Heart right ventricle (tissue), 16 donors: ENCODE results near the gene RGS6. TPM values are rescaled to one million over a fixed set of nuclear protein-coding genes. Genes with fewer than 3 reads are reported as not detected.
"Not testable (repeated sequence)": the region's sequence is repeated elsewhere in the genome, so short reads cannot be mapped to it uniquely, and the experiment has no call there.

Experiments
- ATAC-seq, 8 donors: fragments of 200-7000 bp; cut with Tn5 transposase; one replicate each; pipeline ENCODE4 v1.9.1; 2020; ENCODE audit warnings: mild to moderate bottlenecking in 8 of 8, moderate library complexity in 8 of 8, moderate number of reproducible peaks in 1 of 8
- DNase-seq, 2 donors: peaks; one replicate each; pipeline ENCODE4 v3.0.0-alpha.2; 2020
- H3K27ac ChIP-seq, 10 donors: fragments of 200-600 bp; sonication (generic) in 2 of 10; one replicate each; pipeline versions ENCODE4 v1.5.0 to v1.8.0; 2020 to 2022; ENCODE audit warnings: mild to moderate bottlenecking in 3 of 10
- H3K27me3 ChIP-seq, 7 donors: fragments of 200-600 bp; one replicate each; pipeline ENCODE4 v1.8.0; 2021 to 2022; ENCODE audit warnings: mild to moderate bottlenecking in 2 of 7
- H3K36me3 ChIP-seq, 9 donors: fragments of 200-600 bp; sonication (generic) in 1 of 9; one replicate each; pipeline versions ENCODE4 v1.5.0 to v1.8.0; 2020 to 2022; ENCODE audit warnings: mild to moderate bottlenecking in 2 of 9
- H3K4me1 ChIP-seq, 9 donors: fragments of 200-600 bp; sonication (generic) in 1 of 9; one replicate each; pipeline versions ENCODE4 v1.5.0 to v1.8.0; 2020 to 2022; ENCODE audit warnings: mild to moderate bottlenecking in 4 of 9
- H3K4me3 ChIP-seq, 10 donors: fragments of 200-600 bp; sonication (generic) in 2 of 10; one replicate each; pipeline versions ENCODE4 v1.5.0 to v1.8.0; 2020 to 2022; ENCODE audit warnings: mild to moderate bottlenecking in 7 of 10, moderate library complexity in 2 of 10
- H3K9me3 ChIP-seq, 11 donors: fragments of 200-600 bp in 10 of 11; sonication (generic) in 2 of 11; one replicate each; pipeline versions ENCODE4 v1.5.0 to v1.8.0; 2013 to 2022; ENCODE audit warnings: mild to moderate bottlenecking in 2 of 11, control low read depth in 1 of 11, moderate library complexity in 1 of 11
- WGBS, 2 donors: extraction: QIAGEN DNeasy Blood & Tissue Kit; methylation state at CpG; one replicate each; pipeline ENCODE4 v1.1.7; 2013; ENCODE audit warnings: inconsistent platforms in 1 of 2; 5-methylcytosine and 5-hydroxymethylcytosine counted together
- intact Hi-C, 10 donors: fragments of 100-400 bp; cut with DNase I; formaldehyde crosslinking; loops; one replicate each; pipeline versions ENCODE4 v1.11.1 to v1.14.2; 2022
- polyA plus RNA-seq, 2 donors: library from polyadenylated mRNA; stranded (reverse); fragments of 200-250 nt; gene quantifications; one replicate each; pipeline ENCODE4 v1.2.3, GENCODE V29; 2013
- total RNA-seq, 10 donors: library from RNA; stranded (reverse); fragmentation: NEBNext Ultra II Directional in 3 of 10; extraction: Animal tissue kit (Norgen Biotek cat#: 25700) in 3 of 10; gene quantifications; one replicate each; pipeline versions ENCODE4 v1.2.1 to v1.2.4, GENCODE V29; 2021 to 2023
- TF ChIP-seq, protein P1 (sequence below), 9 donors: fragments of 200-600 bp; sonication (generic) in 2 of 9; IDR thresholded peaks; one replicate each; pipeline versions ENCODE4 v1.5.0 to v1.8.0; 2021 to 2022; ENCODE audit warnings: antibody characterized with exemption in 9 of 9, mild to moderate bottlenecking in 5 of 9, moderate library complexity in 1 of 9
- donor health status: Arrhythmogenic right ventricular cardiomyopathy.
- donor health status: ischemic (EF 13 %, LVEDD 7.1; RV severe dilation, severe dysfunction).
- donor health status: healthy with polysubstance abuse.
- donor health status: DM: no; HTN: yes; CAD: no.
- donor health status: DM: no; HTN: no; CAD: no.
- donor health status: ischemic (EF 25% LVEDD 6.9; RV normal size, moderate dysfunction).
- donor health status: ischemic (EF 25% LVEDD 5.7; RV mildly dilated, moderate dysfunction).
- donor health status: healthy.
- donor health status: DM: yes; HTN: yes; CAD: no.
- donor health status: Ischemic cardiomyopathy.
- donor health status: ischemic (EF 35%, LVEDD 5.7; RV mildly dilated, moderate dysfunction).
- donor health status: nonischemic (EF 11% LVEDD 7.7; RV severe dilation, severe dysfunction).
- donor health status: DM: yes; HTN: yes; CAD: no.
- donor health status: PGD.
- donor health status: ischemic (EF 29% LVEDD 5.4; RV normal size, mild dysfunction).
- donor health status: nonischemic (EF 23%, LVEDD 6.1; RV moderate dilation, normal function).

RGS6 gene
- total and polyA plus RNA-seq, 12 donors, result 1.2 to 31.9 (median 19.0) TPM

DNA sequence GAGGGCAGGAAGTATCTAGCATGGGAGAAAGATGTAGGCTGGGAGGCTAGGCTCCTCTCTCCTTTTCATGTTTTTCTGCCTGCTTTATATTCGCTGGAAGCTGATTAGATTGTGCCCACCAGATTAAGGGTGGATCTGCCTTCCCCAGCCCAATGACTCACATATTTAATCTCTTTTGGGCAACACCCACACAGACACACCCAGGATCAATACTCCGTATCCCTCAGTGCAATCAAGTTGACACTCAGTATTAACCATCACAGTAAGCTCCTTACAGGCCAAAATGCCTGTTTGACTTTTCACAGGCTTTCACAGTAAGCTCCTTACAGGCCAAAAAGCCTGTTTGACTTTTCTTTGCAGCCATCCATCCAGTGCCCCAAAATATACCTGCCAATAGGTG, 9.4 kb downstream of the RGS6 start:
- H3K9me3 ChIP-seq, result peaks cover 0 to 19% (median 9%) of the 10 kb centered on the region in 11 donors
- H3K27me3 ChIP-seq, ATAC-seq, DNase-seq, H3K36me3 ChIP-seq, H3K4me3 ChIP-seq, H3K4me1 ChIP-seq, intact Hi-C loops, H3K27ac ChIP-seq: not testable (repeated sequence)
- 93 to 95% methylated on average over 2 of the region's 2 CpGs for WGBS, 2 donors

DNA sequence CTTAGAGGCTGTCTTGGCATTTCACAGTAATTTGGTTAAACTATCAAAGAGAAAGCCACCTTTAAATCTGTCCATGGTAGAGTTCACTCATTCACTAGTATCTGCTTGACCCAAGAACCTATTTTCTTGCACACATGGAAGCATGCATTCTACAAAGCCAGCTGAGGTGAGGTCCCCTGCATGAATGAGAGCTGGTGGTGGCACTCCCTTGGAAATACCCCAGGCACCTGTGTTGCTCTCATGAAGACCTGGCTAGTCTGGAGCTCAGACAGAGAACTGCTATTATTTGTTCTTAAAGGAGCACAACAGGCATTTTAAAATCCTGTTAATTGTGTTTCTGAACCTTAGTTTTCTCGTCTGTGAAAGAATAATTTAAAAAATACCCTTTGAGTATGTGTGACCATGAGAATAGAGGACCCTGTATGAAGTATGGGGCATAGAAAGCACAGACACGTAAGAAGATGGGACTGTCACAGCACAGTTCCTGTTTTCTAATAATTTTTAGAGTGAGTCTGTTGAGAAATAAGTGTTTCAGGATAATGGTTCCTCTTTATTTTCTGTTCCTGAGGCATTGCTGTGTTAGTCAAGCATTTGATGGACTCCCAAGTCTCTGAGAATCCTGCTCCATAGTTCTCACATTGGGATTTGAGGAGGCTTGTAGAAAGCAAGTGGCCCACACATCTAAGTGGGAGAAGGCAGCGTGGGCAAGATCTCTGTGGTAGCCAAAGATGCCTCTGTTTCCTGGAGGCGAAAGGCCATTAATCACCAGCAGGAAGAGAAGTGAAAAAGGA, 10.9 kb downstream of the RGS6 start:
- H3K9me3 ChIP-seq, result peaks cover 0 to 19% (median 9%) of the 10 kb centered on the region in 11 donors
- TF ChIP-seq, protein P1, sequence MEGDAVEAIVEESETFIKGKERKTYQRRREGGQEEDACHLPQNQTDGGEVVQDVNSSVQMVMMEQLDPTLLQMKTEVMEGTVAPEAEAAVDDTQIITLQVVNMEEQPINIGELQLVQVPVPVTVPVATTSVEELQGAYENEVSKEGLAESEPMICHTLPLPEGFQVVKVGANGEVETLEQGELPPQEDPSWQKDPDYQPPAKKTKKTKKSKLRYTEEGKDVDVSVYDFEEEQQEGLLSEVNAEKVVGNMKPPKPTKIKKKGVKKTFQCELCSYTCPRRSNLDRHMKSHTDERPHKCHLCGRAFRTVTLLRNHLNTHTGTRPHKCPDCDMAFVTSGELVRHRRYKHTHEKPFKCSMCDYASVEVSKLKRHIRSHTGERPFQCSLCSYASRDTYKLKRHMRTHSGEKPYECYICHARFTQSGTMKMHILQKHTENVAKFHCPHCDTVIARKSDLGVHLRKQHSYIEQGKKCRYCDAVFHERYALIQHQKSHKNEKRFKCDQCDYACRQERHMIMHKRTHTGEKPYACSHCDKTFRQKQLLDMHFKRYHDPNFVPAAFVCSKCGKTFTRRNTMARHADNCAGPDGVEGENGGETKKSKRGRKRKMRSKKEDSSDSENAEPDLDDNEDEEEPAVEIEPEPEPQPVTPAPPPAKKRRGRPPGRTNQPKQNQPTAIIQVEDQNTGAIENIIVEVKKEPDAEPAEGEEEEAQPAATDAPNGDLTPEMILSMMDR (IDR thresholded peaks at IDR 0.05), result no peak
- no peaks in the 10 kb centered on the region for H3K36me3 ChIP-seq
- no peaks in the 10 kb centered on the region for H3K4me1 ChIP-seq
- no peak overlapping the region for H3K27ac ChIP-seq
- no peaks in the 10 kb centered on the region for H3K27me3 ChIP-seq
- DNase-seq (no peak), ATAC-seq (no peak)
- no peak overlapping the region for H3K4me3 ChIP-seq
- intact Hi-C loops, result no loop called here
- WGBS, 2 donors, result 66 to 81% methylated on average over 4 of the region's 4 CpGs

DNA sequence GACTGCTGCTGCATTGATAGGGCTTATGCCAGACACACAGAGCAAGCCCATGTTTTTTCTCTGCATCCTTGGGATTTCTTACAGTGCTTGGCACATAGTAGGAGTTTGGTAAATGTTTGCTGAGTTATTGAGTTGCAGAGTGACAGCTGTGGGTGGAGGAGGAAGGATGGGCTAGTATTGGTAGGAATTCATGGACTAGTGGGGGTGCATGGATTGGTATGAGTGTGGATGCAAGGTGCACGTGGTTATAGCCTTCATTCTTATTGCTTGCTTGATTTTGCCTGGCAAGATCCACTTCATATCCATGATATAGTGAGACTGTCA, 11.4 kb downstream of the RGS6 start:
- intact Hi-C loops, result no loop called here
- Histone ChIP-seq H3K27ac (no peak overlapping the region), H3K36me3 (no peaks in the 10 kb centered on the region), H3K4me3 (no peak overlapping the region), H3K27me3 (no peaks in the 10 kb centered on the region), H3K4me1 (no peaks in the 10 kb centered on the region), H3K9me3 (peaks cover 0 to 19% (median 9%) of the 10 kb centered on the region in 11 donors)
- 73 to 93% methylated on average over 1 of the region's 1 CpG for WGBS, 2 donors
- TF ChIP-seq, protein P1 (IDR thresholded peaks at IDR 0.05), result no peak
- no peak for DNase-seq
- no peak for ATAC-seq

DNA sequence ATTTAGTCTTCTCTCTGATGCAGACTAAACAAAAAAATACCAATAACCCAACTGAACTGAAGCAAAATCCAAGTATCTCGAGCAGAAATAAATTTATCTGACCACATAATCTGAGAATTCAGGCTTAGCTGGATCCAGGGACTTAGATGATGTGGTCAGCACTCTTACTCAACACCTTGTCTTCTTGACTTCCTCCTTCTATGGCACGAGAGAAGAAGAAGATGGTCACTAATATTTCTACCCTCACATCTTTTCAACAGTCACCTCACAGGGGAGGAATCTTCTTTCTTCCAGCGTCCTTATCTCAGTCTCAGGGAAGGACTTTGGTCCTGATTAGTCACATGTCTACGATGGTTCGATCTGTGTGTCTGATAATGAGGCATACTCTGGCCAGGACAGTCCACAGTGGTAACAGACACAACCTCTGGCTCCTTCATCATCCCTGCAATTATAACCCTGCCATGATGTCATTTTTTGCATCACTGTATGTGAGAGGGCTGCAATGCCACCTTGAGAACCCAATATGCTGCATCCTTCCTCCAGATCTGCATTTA, 15.8 kb downstream of the RGS6 start:
- no peak overlapping the region for H3K4me3 ChIP-seq
- no peaks in the 10 kb centered on the region for H3K36me3 ChIP-seq
- no peak for ATAC-seq
- TF ChIP-seq, protein P1 (IDR thresholded peaks at IDR 0.05), result no peak
- H3K9me3 ChIP-seq, result peaks cover 0 to 11% (median 0%) of the 10 kb centered on the region in 11 donors
- no peak for DNase-seq
- intact Hi-C loops, result no loop called here
- H3K27ac ChIP-seq, result no peak overlapping the region
- H3K27me3 ChIP-seq, result no peaks in the 10 kb centered on the region
- H3K4me1 ChIP-seq, result no peaks in the 10 kb centered on the region
- WGBS, 2 donors, result 68 to 73% methylated on average over 5 of the region's 5 CpGs
